HepG2 (cell line): ENCODE measurements around the gene PLEKHA5. TPM values are rescaled to one million over a fixed set of nuclear protein-coding genes. Genes with fewer than 3 reads are reported as not detected.

ENCODE experiments used
- ATAC-seq: fragments of 200-7000 bp; cut with Tn5 transposase; 3 replicates; pipeline ENCODE4 v1.9.1; 2020; ENCODE audit warnings: mild to moderate bottlenecking, moderate library complexity
- BruUV-seq: library from RNA; stranded (reverse); fragments of 400-500 nt; replicated peaks from 2 replicates; lab custom pipeline; 2021; lab: Mats Ljungman, UMichigan
- CTCF ChIA-PET: fragments of 300-600 bp; formaldehyde crosslinking; extraction: SDS; loops from one replicate; lab custom pipeline; 2021; ENCODE audit warnings: low total read pairs, inconsistent platforms, low intra/inter-chr PET ratio; lab: Yijun Ruan, JAX
- POLR2A ChIA-PET: fragments of 350-600 bp; sonication (Branson Sonifier 250); formaldehyde crosslinking; loops from one replicate; lab custom pipeline; 2020; ENCODE audit warnings: antibody characterized with exemption, inconsistent platforms; lab: Yijun Ruan, JAX
- DNase-seq: peaks from one replicate; pipeline ENCODE4 v3.0.0-alpha.2; 2015; ENCODE audit warnings: low spot score
- FAIRE-seq: peaks from 3 replicates; lab custom pipeline; 2011; peaks lifted over from hg19 to GRCh38; lab: Jason Lieb, UNC
- H2AFZ ChIP-seq: one replicate; pipeline ENCODE4 v1.6.1; 2011; ENCODE audit warnings: low read length, inconsistent platforms
- H3K27ac ChIP-seq: fragments of 300-600 bp; 3 replicates; pipeline ENCODE4 v1.8.0; 2011; ENCODE audit warnings: mixed run types, mild to moderate bottlenecking, mixed read lengths, low read length, inconsistent platforms; ENCODE audit not compliant: insufficient read depth; ENCODE audit errors: extremely low read length
- H3K27me3 ChIP-seq, 2 experiments: fragments of 200-600 bp in 1 of 2; 2 replicates in 1 of 2; 3 replicates in 1 of 2; pipeline versions ENCODE4 v1.6.0 to v1.8.0; 2011; ENCODE audit warnings: low read length in 2 of 2, mild to moderate bottlenecking in 2 of 2, moderate library complexity in 2 of 2, inconsistent platforms in 1 of 2; ENCODE audit not compliant: insufficient read depth in 2 of 2, control insufficient read depth in 1 of 2
- H3K36me3 ChIP-seq, 2 experiments: fragments of 200-600 bp in 1 of 2; replicated peaks in 1 of 2; 2 replicates in 1 of 2; 3 replicates in 1 of 2; pipeline versions ENCODE4 v1.5.1 to v1.8.0; 2011; ENCODE audit warnings: low read length in 2 of 2, inconsistent platforms in 1 of 2; ENCODE audit not compliant: insufficient read depth in 2 of 2, control insufficient read depth in 1 of 2
- H3K4me1 ChIP-seq: 2 replicates; pipeline ENCODE4 v1.5.1; 2012; ENCODE audit warnings: low read length, inconsistent platforms; ENCODE audit not compliant: insufficient read depth
- H3K4me2 ChIP-seq: 2 replicates; pipeline ENCODE4 v1.6.0; 2011; ENCODE audit warnings: low read depth, low read length, inconsistent platforms
- H3K4me3 ChIP-seq, 3 experiments: fragments of 200-600 bp in 1 of 3; sonication (generic), shearing (Covaris generic) in 1 of 3; replicated peaks in 1 of 3; 2 replicates each; pipeline ENCODE4 v1.5.1; 2011 to 2016; ENCODE audit warnings: low read length in 3 of 3, inconsistent platforms in 2 of 3, low read depth in 2 of 3, mild to moderate bottlenecking in 2 of 3, control low read depth in 1 of 3, mixed read lengths in 1 of 3; ENCODE audit not compliant: insufficient read depth in 1 of 3
- H3K79me2 ChIP-seq: one replicate; pipeline ENCODE4 v1.6.1; 2011; ENCODE audit warnings: low read length, inconsistent platforms; ENCODE audit not compliant: insufficient read depth
- H3K9ac ChIP-seq: 2 replicates; pipeline ENCODE4 v1.6.0; 2011; ENCODE audit warnings: mild to moderate bottlenecking, low read depth, low read length, inconsistent platforms; ENCODE audit not compliant: insufficient read depth
- H3K9me3 ChIP-seq: 2 replicates; pipeline ENCODE4 v1.5.1; 2012; ENCODE audit warnings: mild to moderate bottlenecking, low read length
- H4K20me1 ChIP-seq: 2 replicates; pipeline ENCODE4 v1.6.0; 2011; ENCODE audit warnings: inconsistent platforms, mild to moderate bottlenecking, low read length, moderate library complexity; ENCODE audit not compliant: insufficient read depth
- DNMT3B ChIP-seq: conservative IDR thresholded peaks from 2 replicates; pipeline ENCODE4 v1.6.1; 2016; ENCODE audit warnings: missing biosample characterization, control low read depth
- IRF2 ChIP-seq: IDR thresholded peaks from 2 replicates; pipeline ENCODE4 v1.6.1; 2018; ENCODE audit warnings: missing genetic modification reagents, missing compliant biosample characterization
- IRF9 ChIP-seq: sonication (generic); formaldehyde crosslinking; IDR thresholded peaks from 2 replicates; pipeline ENCODE4 v1.8.0; 2022; ENCODE audit warnings: missing genetic modification reagents, mild to moderate bottlenecking, borderline replicate concordance
- JUN ChIP-seq: sonication (generic); formaldehyde crosslinking; IDR thresholded peaks from 2 replicates; pipeline ENCODE4 v1.4.0; 2020; ENCODE audit warnings: mild to moderate bottlenecking, missing genetic modification reagents
- MATR3 ChIP-seq: sonication (generic); formaldehyde crosslinking; IDR thresholded peaks from 2 replicates; pipeline ENCODE4 v1.4.0; 2020; ENCODE audit warnings: missing genetic modification reagents
- PBX2 ChIP-seq: IDR thresholded peaks from 2 replicates; pipeline ENCODE4 v1.6.1; 2016; ENCODE audit warnings: control low read depth
- SNAI1 ChIP-seq: sonication (generic); formaldehyde crosslinking; IDR thresholded peaks from 2 replicates; pipeline ENCODE4 v1.5.0; 2020; ENCODE audit warnings: mild to moderate bottlenecking, missing genetic modification reagents, borderline replicate concordance
- SP2 ChIP-seq: sonication (generic); formaldehyde crosslinking; IDR thresholded peaks from 2 replicates; pipeline ENCODE4 v1.5.1; 2020; ENCODE audit warnings: mild to moderate bottlenecking, missing genetic modification reagents
- THRA ChIP-seq: sonication (generic); formaldehyde crosslinking; IDR thresholded peaks from 2 replicates; pipeline ENCODE4 v1.4.0; 2020; ENCODE audit warnings: missing genetic modification reagents, borderline replicate concordance
- ZNF17 ChIP-seq: sonication (generic); formaldehyde crosslinking; IDR thresholded peaks from 2 replicates; pipeline ENCODE4 v1.5.0; 2020; ENCODE audit warnings: mild to moderate bottlenecking, missing genetic modification reagents
- ZNF280B ChIP-seq: sonication (generic); formaldehyde crosslinking; IDR thresholded peaks from 2 replicates; pipeline ENCODE4 v1.5.0; 2020; ENCODE audit warnings: missing genetic modification reagents, mild to moderate bottlenecking, borderline replicate concordance
- ZNF484 ChIP-seq: sonication (generic); formaldehyde crosslinking; IDR thresholded peaks from 2 replicates; pipeline ENCODE4 v1.5.1; 2020; ENCODE audit warnings: mild to moderate bottlenecking, low read depth, missing genetic modification reagents, borderline replicate concordance
- WGBS: methylation state at CpG from one replicate; pipeline ENCODE4 v1.1.6; 2017; ENCODE audit warnings: low lambda C conversion rate; 5-methylcytosine and 5-hydroxymethylcytosine counted together
- in situ Hi-C: cut with HindIII; loops from 2 replicates; pipeline ENCODE4 v1.10.0; 2017; ENCODE audit warnings: low pct_unique_long_range_greater_than_20kb; ENCODE audit not compliant: extremely low pct_ligation_motif_present
- intact Hi-C: fragments of 100-400 bp; cut with micrococcal nuclease; formaldehyde crosslinking; loops from one replicate; pipeline ENCODE4 v1.10.0; 2022; ENCODE audit not compliant: unreplicated experiment
- polyA plus RNA-seq, 8 experiments: library from polyadenylated mRNA; depleted of rRNA in 3 of 8; stranded (reverse) in 7 of 8; unstranded in 1 of 8; fragments of >200 nt; fragmentation: Illumina TruSeq in 4 of 8; extraction: Trizol in 4 of 8; gene quantifications; 2 replicates each; pipeline versions ENCODE4 v1.2.1 to v1.2.3, GENCODE V29; 2011 to 2016; ENCODE audit warnings: low read depth in 4 of 8, missing spikeins in 1 of 8, mixed read lengths in 1 of 8; ENCODE audit not compliant: insufficient read depth in 1 of 8
- total RNA-seq, 5 experiments: library from RNA; depleted of rRNA; stranded (reverse); fragments of >200 nt; fragmentation: Illumina TruSeq; extraction: Trizol; gene quantifications; 2 replicates each; pipeline ENCODE4 v1.2.3, GENCODE V29; 2016; ENCODE audit warnings: low read depth in 1 of 5
- TF ChIP-seq, protein P1 (sequence below): sonication (generic); formaldehyde crosslinking; IDR thresholded peaks from 2 replicates; pipeline ENCODE4 v1.4.0; 2020; ENCODE audit warnings: missing genetic modification reagents

The PLEKHA5 gene
- total and polyA plus RNA-seq, 2 of the 13 experiments (the other 11 are each of a cell fraction or from before 2014, with no cell fraction given), result 4.2 to 15.4 TPM

DNA sequence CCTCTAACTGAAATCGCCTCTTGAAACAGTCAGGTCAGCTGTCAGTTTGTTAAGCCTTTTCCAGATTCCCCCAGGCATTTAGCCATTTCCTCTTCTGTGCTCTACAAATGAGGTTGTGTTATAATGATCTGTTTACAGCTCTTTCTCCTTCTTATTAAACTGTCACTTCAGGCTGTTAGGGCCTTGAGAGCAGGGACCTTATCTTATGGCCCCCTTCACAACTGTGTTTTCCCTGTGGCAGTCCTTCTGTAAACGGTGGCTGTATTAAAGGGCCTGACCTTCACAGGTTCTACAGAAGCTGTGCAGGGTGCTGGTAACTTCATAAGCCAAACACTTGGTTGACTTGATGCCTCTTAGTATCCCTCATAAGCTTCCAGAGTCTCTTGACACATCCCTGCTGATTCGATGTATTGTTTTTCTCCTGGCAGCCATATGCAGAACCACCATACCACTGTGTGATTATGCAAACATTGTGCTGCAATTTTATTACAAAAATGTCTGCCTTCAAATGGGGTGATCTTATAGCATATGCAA is 104.7 kb downstream of the PLEKHA5 start:
- Histone ChIP-seq H2AFZ (no peak overlapping the region), H4K20me1 (0 out of 2 replicates have a peak, but pooled peaks cover 2% of the 10 kb centered on the region), H3K27ac (no peak overlapping the region), H3K36me3 (no peaks in the 10 kb centered on the region), H3K4me1 (peaks cover 31% of the 10 kb centered on the region), H3K4me3 (no peak overlapping the region; a peak in 1 of 6 replicates), H3K27me3 (no peaks in the 10 kb centered on the region), H3K4me2 (no peak overlapping the region), H3K9me3 (no peaks in the 10 kb centered on the region), H3K9ac (no peak overlapping the region), H3K79me2 (no peaks in the 10 kb centered on the region)
- BruUV-seq, result no TSS peak
- in situ Hi-C loops (no loop called here), intact Hi-C loops (no loop called here)
- DNase-seq, result no peak
- POLR2A ChIA-PET, result no interaction called here
- TF ChIP-seq SP2 (CRISPR knock-in tag), result no peak
- no peak for TF ChIP-seq IRF9 (CRISPR knock-in tag)
- TF ChIP-seq ZNF280B (CRISPR knock-in tag), result no peak
- TF ChIP-seq THRA, result no peak
- TF ChIP-seq, protein P1, sequence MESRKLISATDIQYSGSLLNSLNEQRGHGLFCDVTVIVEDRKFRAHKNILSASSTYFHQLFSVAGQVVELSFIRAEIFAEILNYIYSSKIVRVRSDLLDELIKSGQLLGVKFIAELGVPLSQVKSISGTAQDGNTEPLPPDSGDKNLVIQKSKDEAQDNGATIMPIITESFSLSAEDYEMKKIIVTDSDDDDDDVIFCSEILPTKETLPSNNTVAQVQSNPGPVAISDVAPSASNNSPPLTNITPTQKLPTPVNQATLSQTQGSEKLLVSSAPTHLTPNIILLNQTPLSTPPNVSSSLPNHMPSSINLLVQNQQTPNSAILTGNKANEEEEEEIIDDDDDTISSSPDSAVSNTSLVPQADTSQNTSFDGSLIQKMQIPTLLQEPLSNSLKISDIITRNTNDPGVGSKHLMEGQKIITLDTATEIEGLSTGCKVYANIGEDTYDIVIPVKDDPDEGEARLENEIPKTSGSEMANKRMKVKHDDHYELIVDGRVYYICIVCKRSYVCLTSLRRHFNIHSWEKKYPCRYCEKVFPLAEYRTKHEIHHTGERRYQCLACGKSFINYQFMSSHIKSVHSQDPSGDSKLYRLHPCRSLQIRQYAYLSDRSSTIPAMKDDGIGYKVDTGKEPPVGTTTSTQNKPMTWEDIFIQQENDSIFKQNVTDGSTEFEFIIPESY (CRISPR knock-in tag), result no peak
- TF ChIP-seq IRF2 (CRISPR knock-in tag), result no peak
- no peak for TF ChIP-seq PBX2 (CRISPR knock-in tag)
- TF ChIP-seq JUN, result no peak
- TF ChIP-seq MATR3 (CRISPR knock-in tag), result no peak
- TF ChIP-seq ZNF17, result no peak
- TF ChIP-seq DNMT3B, result no peak
- TF ChIP-seq SNAI1 (CRISPR knock-in tag), result no peak
- no peak for TF ChIP-seq ZNF484
- peak; percentile 38; the same call in 2 of the 3 replicates for ATAC-seq
- WGBS, result 49% methylated on average over 3 of the region's 3 CpGs
- CTCF ChIA-PET, result no interaction called here
- FAIRE-seq, result no peak
